ENCODE measurements around the gene PLCH2.

- no peak for TF ChIP-seq EZH2 (IDR thresholded peaks at IDR 0.05; ENCODE audit: borderline replicate concordance, insufficient read depth, low read depth, low read length, poor library complexity, severe bottlenecking)
- TF ChIP-seq, protein P1, sequence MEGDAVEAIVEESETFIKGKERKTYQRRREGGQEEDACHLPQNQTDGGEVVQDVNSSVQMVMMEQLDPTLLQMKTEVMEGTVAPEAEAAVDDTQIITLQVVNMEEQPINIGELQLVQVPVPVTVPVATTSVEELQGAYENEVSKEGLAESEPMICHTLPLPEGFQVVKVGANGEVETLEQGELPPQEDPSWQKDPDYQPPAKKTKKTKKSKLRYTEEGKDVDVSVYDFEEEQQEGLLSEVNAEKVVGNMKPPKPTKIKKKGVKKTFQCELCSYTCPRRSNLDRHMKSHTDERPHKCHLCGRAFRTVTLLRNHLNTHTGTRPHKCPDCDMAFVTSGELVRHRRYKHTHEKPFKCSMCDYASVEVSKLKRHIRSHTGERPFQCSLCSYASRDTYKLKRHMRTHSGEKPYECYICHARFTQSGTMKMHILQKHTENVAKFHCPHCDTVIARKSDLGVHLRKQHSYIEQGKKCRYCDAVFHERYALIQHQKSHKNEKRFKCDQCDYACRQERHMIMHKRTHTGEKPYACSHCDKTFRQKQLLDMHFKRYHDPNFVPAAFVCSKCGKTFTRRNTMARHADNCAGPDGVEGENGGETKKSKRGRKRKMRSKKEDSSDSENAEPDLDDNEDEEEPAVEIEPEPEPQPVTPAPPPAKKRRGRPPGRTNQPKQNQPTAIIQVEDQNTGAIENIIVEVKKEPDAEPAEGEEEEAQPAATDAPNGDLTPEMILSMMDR (IDR thresholded peaks at IDR 0.05): no peak
Measured at GRCh38 chr1:2525572-2525919, 49.5 kb downstream of the PLCH2 start.

Data from B cell (primary cell).